Smooth muscle cell (in vitro differentiated cells): Measurements from ENCODE around the gene PAQR9. TPM values are rescaled to one million over a fixed set of nuclear protein-coding genes. Genes with fewer than 3 reads are reported as not detected.

Experiments
- DNase-seq: peaks from one replicate; lab custom pipeline; 2025; ENCODE audit not compliant: unreplicated experiment; lab: John Stamatoyannopoulos, UW
- H2AFZ ChIP-seq: fragments of 200-600 bp; sonication (generic); 2 replicates; pipeline ENCODE4 v1.6.0; 2016; ENCODE audit warnings: antibody characterized with exemption, low read depth, mild to moderate bottlenecking
- H3F3A ChIP-seq: fragments of 200-600 bp; sonication (generic); 2 replicates; pipeline ENCODE4 v1.6.0; 2017; ENCODE audit warnings: antibody characterized with exemption, low read depth
- H3K27ac ChIP-seq: fragments of 200-600 bp; sonication (generic); 2 replicates; pipeline ENCODE4 v1.5.1; 2016; ENCODE audit warnings: low read depth, mild to moderate bottlenecking
- H3K27me3 ChIP-seq: fragments of 200-600 bp; sonication (generic); 2 replicates; pipeline ENCODE4 v1.6.1; 2016; ENCODE audit warnings: low read depth, mild to moderate bottlenecking
- H3K36me3 ChIP-seq: fragments of 200-600 bp; sonication (generic); 2 replicates; pipeline ENCODE4 v1.5.1; 2016; ENCODE audit warnings: low read depth
- H3K4me1 ChIP-seq: fragments of 200-600 bp; sonication (generic); 2 replicates; pipeline ENCODE4 v1.5.1; 2016; ENCODE audit warnings: low read depth
- H3K4me2 ChIP-seq: fragments of 200-600 bp; sonication (generic); 2 replicates; pipeline ENCODE4 v1.6.0; 2016; ENCODE audit warnings: mild to moderate bottlenecking
- H3K4me3 ChIP-seq: fragments of 200-600 bp; sonication (generic); 2 replicates; pipeline ENCODE4 v1.5.1; 2016; ENCODE audit warnings: mild to moderate bottlenecking
- H3K79me2 ChIP-seq: fragments of 200-600 bp; sonication (generic); 2 replicates; pipeline ENCODE4 v1.6.0; 2016; ENCODE audit warnings: low read depth, mild to moderate bottlenecking
- H3K9ac ChIP-seq: fragments of 200-600 bp; sonication (generic); 2 replicates; pipeline ENCODE4 v1.6.0; 2016; ENCODE audit warnings: low read depth
- H3K9me3 ChIP-seq: fragments of 200-600 bp; sonication (generic); replicated peaks from 2 replicates; pipeline ENCODE4 v1.5.1; 2016; ENCODE audit warnings: low read depth
- H4K20me1 ChIP-seq: fragments of 200-600 bp; sonication (generic); 2 replicates; pipeline ENCODE4 v1.6.0; 2016; ENCODE audit warnings: low read depth
- CTCF ChIP-seq: fragments of 200-600 bp; sonication (generic); IDR thresholded peaks from 2 replicates; pipeline ENCODE4 v1.5.1; 2017; ENCODE audit warnings: borderline replicate concordance, mild to moderate bottlenecking, antibody characterized with exemption; ENCODE audit not compliant: insufficient read depth, poor library complexity, severe bottlenecking
- WGBS: methylation state at CpG from one replicate; pipeline ENCODE4 v1.1.7; 2016; ENCODE audit warnings: low lambda C conversion rate; 5-methylcytosine and 5-hydroxymethylcytosine counted together
- polyA plus RNA-seq: library from polyadenylated mRNA; unstranded; fragments of >200 nt; fragmentation: Nextera tagmentation; extraction: Ambion mirVana; gene quantifications from 2 replicates; pipeline ENCODE4 v1.2.1, GENCODE V29; 2016
- total RNA-seq: library from RNA; depleted of rRNA; stranded (reverse); fragments of >200 nt; gene quantifications from 2 replicates; pipeline ENCODE4 v1.2.3, GENCODE V29; 2014

The PAQR9 gene
- total and polyA plus RNA-seq, 2 experiments from 2014 or later = 0.13 to 1.0 TPM

- no peaks in the 10 kb centered on the region for H3K4me1 ChIP-seq
- H3K4me2 ChIP-seq = no peak overlapping the region
- no peaks in the 10 kb centered on the region for H3K27me3 ChIP-seq
- H4K20me1 ChIP-seq = no peaks in the 10 kb centered on the region
- no peak for TF ChIP-seq CTCF
- DNase-seq = no peak
- H3F3A ChIP-seq = no peaks in the 10 kb centered on the region
- H3K4me3 ChIP-seq = no peak overlapping the region
- H3K9me3 ChIP-seq = no peaks in the 10 kb centered on the region
- no peaks in the 10 kb centered on the region for H3K79me2 ChIP-seq
- H3K27ac ChIP-seq = no peak overlapping the region
- no peak overlapping the region for H2AFZ ChIP-seq
- H3K36me3 ChIP-seq = no peaks in the 10 kb centered on the region
- no peak overlapping the region for H3K9ac ChIP-seq
- WGBS = 94% methylated on average over 3 of the region's 3 CpGs
These were observed 28.6 kb downstream of the PAQR9 start for GRCh38 chr3:142934887-142935269.

GRCh38 chr3:142934128-142934886 lies 29.2 kb downstream of the PAQR9 start:
- Histone ChIP-seq H3F3A (no peaks in the 10 kb centered on the region), H3K4me3 (no peak overlapping the region), H3K4me2 (no peak overlapping the region), H3K9me3 (no peaks in the 10 kb centered on the region), H3K4me1 (no peaks in the 10 kb centered on the region), H4K20me1 (no peaks in the 10 kb centered on the region), H3K9ac (no peak overlapping the region), H3K27ac (no peak overlapping the region), H3K36me3 (no peaks in the 10 kb centered on the region), H3K79me2 (no peaks in the 10 kb centered on the region), H3K27me3 (no peaks in the 10 kb centered on the region), H2AFZ (no peak overlapping the region)
- DNase-seq = no peak
- 91% methylated on average over 7 of the region's 7 CpGs for WGBS
- TF ChIP-seq CTCF = no peak

GRCh38 chr3:142931222-142931621 lies 32.3 kb downstream of the PAQR9 start:
- no peaks in the 10 kb centered on the region for H3K9me3 ChIP-seq
- H3K27me3 ChIP-seq = no peaks in the 10 kb centered on the region
- H3K9ac ChIP-seq = no peak overlapping the region
- H3K36me3 ChIP-seq = no peaks in the 10 kb centered on the region
- WGBS = 79% methylated on average over 6 of the region's 6 CpGs
- H3K79me2 ChIP-seq = no peaks in the 10 kb centered on the region
- no peaks in the 10 kb centered on the region for H4K20me1 ChIP-seq
- no peak overlapping the region for H3K4me2 ChIP-seq
- no peaks in the 10 kb centered on the region for H3F3A ChIP-seq
- TF ChIP-seq CTCF = no peak
- H2AFZ ChIP-seq = no peak overlapping the region
- DNase-seq = no peak
- no peak overlapping the region for H3K4me3 ChIP-seq
- H3K4me1 ChIP-seq = no peaks in the 10 kb centered on the region
- H3K27ac ChIP-seq = no peak overlapping the region

- Histone ChIP-seq H3K4me1 (no peaks in the 10 kb centered on the region), H3K27me3 (no peaks in the 10 kb centered on the region), H3K27ac (no peak overlapping the region), H3F3A (no peaks in the 10 kb centered on the region), H4K20me1 (no peaks in the 10 kb centered on the region), H3K9ac (no peak overlapping the region), H3K9me3 (no peaks in the 10 kb centered on the region), H3K4me3 (no peak overlapping the region), H3K4me2 (no peak overlapping the region), H2AFZ (no peak overlapping the region), H3K36me3 (no peaks in the 10 kb centered on the region), H3K79me2 (no peaks in the 10 kb centered on the region)
- WGBS = 89% methylated on average over 3 of the region's 3 CpGs
- no peak for TF ChIP-seq CTCF
- no peak for DNase-seq
These were observed 33.0 kb downstream of the PAQR9 start for GRCh38 chr3:142930463-142930862.
